Measurements from ENCODE around the gene SPATS2. TPM values are rescaled to one million over a fixed set of nuclear protein-coding genes. Genes with fewer than 3 reads are reported as not detected.

The SPATS2 gene
- polyA plus RNA-seq, 1 experiment, result 23.1 TPM

- DNase-seq (ENCODE audit: low read depth), result no peak
- Histone ChIP-seq H3K4me3 (ENCODE audit: low read depth, low read length) (no peak overlapping the region), H3K36me3 (ENCODE audit: control insufficient read depth, insufficient read depth, low read length) (peaks cover 44% of the 10 kb centered on the region), H3K27me3 (ENCODE audit: control insufficient read depth, insufficient read depth, low read length) (no peaks in the 10 kb centered on the region)
- TF ChIP-seq CTCF (IDR thresholded peaks at IDR 0.05; ENCODE audit: insufficient read depth, low read depth, low read length), result no peak
- ChIA-PET POLR2A (no interaction called here), CTCF (interaction anchor here (0.5 to 1.1 kb wide), 2 partner anchors 22 to 228 kb away, joined by 3 read pairs; no protein-coding TSS in a partner anchor)
Measured at GRCh38 chr12:49559011-49559675, 191.9 kb downstream of the SPATS2 start.

- TF ChIP-seq CTCF (IDR thresholded peaks at IDR 0.05; ENCODE audit: insufficient read depth, low read depth, low read length), result no peak
- POLR2A ChIA-PET, result no interaction called here
- Histone ChIP-seq H3K4me3 (ENCODE audit: low read depth, low read length) (no peak overlapping the region), H3K27me3 (ENCODE audit: control insufficient read depth, insufficient read depth, low read length) (no peaks in the 10 kb centered on the region), H3K36me3 (ENCODE audit: control insufficient read depth, insufficient read depth, low read length) (peaks cover 54% of the 10 kb centered on the region)
- DNase-seq (ENCODE audit: low read depth), result no peak
- CTCF ChIA-PET, result interaction anchor here (1.6 kb wide), 1 partner anchor 202 kb away, joined by 9 read pairs; no protein-coding TSS in a partner anchor
Measured at GRCh38 chr12:49560695-49561094, 193.4 kb downstream of the SPATS2 start.

- H3K36me3 ChIP-seq (ENCODE audit: control insufficient read depth, insufficient read depth, low read length), result peaks cover 45% of the 10 kb centered on the region
- H3K27me3 ChIP-seq (ENCODE audit: control insufficient read depth, insufficient read depth, low read length), result no peaks in the 10 kb centered on the region
- no peak for DNase-seq (ENCODE audit: low read depth)
- no peak for TF ChIP-seq CTCF (IDR thresholded peaks at IDR 0.05; ENCODE audit: insufficient read depth, low read depth, low read length)
- CTCF ChIA-PET, result interaction anchor here (1.5 to 1.6 kb wide), 2 partner anchors 8 to 204 kb away, joined by 3 to 9 read pairs; no protein-coding TSS in a partner anchor
- no peak overlapping the region for H3K4me3 ChIP-seq (ENCODE audit: low read depth, low read length)
- POLR2A ChIA-PET, result no interaction called here
Measured at GRCh38 chr12:49562233-49562632, 195.0 kb downstream of the SPATS2 start.

GRCh38 chr12:49562831-49563230, 195.6 kb downstream of the SPATS2 start:
- ChIA-PET POLR2A (no interaction called here), CTCF (interaction anchor here (0.8 kb wide), 1 partner anchor 205 kb away, joined by 3 read pairs; no protein-coding TSS in a partner anchor)
- no peak for DNase-seq (ENCODE audit: low read depth)
- no peak for TF ChIP-seq CTCF (IDR thresholded peaks at IDR 0.05; ENCODE audit: insufficient read depth, low read depth, low read length)
- no peak overlapping the region for H3K4me3 ChIP-seq (ENCODE audit: low read depth, low read length)
- H3K27me3 ChIP-seq (ENCODE audit: control insufficient read depth, insufficient read depth, low read length), result no peaks in the 10 kb centered on the region
- H3K36me3 ChIP-seq (ENCODE audit: control insufficient read depth, insufficient read depth, low read length), result peaks cover 44% of the 10 kb centered on the region

GRCh38 chr12:49563951-49564685, 196.9 kb downstream of the SPATS2 start:
- H3K27me3 ChIP-seq (ENCODE audit: control insufficient read depth, insufficient read depth, low read length), result no peaks in the 10 kb centered on the region
- H3K4me3 ChIP-seq (ENCODE audit: low read depth, low read length), result no peak overlapping the region
- ChIA-PET CTCF (interaction anchor here (1.3 to 2.3 kb wide), 2 partner anchors 17 to 217 kb away, joined by 5 to 6 read pairs; no protein-coding TSS in a partner anchor), POLR2A (interaction anchor here (0.6 kb wide), 1 partner anchor 47 kb away, joined by 4 read pairs; no protein-coding TSS in a partner anchor)
- no peak for DNase-seq (ENCODE audit: low read depth)
- peaks cover 38% of the 10 kb centered on the region for H3K36me3 ChIP-seq (ENCODE audit: control insufficient read depth, insufficient read depth, low read length)
- no peak for TF ChIP-seq CTCF (IDR thresholded peaks at IDR 0.05; ENCODE audit: insufficient read depth, low read depth, low read length)

All from BJ (cell line).